Thyroid gland (tissue), 4 donors: Measurements from ENCODE around the gene CCDC196. TPM values are rescaled to one million over a fixed set of nuclear protein-coding genes. Genes with fewer than 3 reads are reported as not detected.

Experiments used
- DNase-seq, 2 donors: peaks; one replicate each; pipeline ENCODE4 v3.0.0-alpha.2; 2019
- H3K27ac ChIP-seq, 3 donors: fragments of 200-600 bp; sonication (generic); 1 replicate in 2 of 3; 2 replicates in 1 of 3; pipeline ENCODE4 v1.5.1; 2016 to 2019; ENCODE audit warnings: mild to moderate bottlenecking in 1 of 3, moderate library complexity in 1 of 3
- H3K27me3 ChIP-seq: fragments of 200-600 bp; sonication (generic); one replicate; pipeline ENCODE4 v1.5.1; 2019
- H3K36me3 ChIP-seq, 2 donors: fragments of 200-600 bp; sonication (generic); one replicate each; pipeline ENCODE4 v1.5.1; 2016 to 2019
- H3K4me1 ChIP-seq, 2 donors: fragments of 200-600 bp; sonication (generic); one replicate each; pipeline ENCODE4 v1.5.1; 2017 to 2019
- H3K4me3 ChIP-seq, 3 donors: fragments of 200-600 bp; sonication (generic); replicated peaks in 1 of 3; 1 replicate in 2 of 3; 2 replicates in 1 of 3; pipeline ENCODE4 v1.5.1; 2016; ENCODE audit warnings: mild to moderate bottlenecking in 1 of 3
- H3K9me3 ChIP-seq: fragments of 200-600 bp; sonication (generic); one replicate; pipeline ENCODE4 v1.5.1; 2017
- CTCF ChIP-seq, 6 experiments: fragments of 200-600 bp in 3 of 6; fragments of 450-650 bp in 3 of 6; sonication (generic) in 3 of 6; IDR thresholded peaks; one replicate each; pipeline ENCODE4 v1.5.1; 2016 to 2019; ENCODE audit warnings: antibody characterized with exemption in 6 of 6, mild to moderate bottlenecking in 2 of 6, inconsistent platforms in 1 of 6, moderate library complexity in 1 of 6
- POLR2A ChIP-seq, 2 donors: fragments of 450-650 bp; IDR thresholded peaks; one replicate each; pipeline ENCODE4 v1.6.1; 2017; ENCODE audit warnings: antibody characterized with exemption in 2 of 2, mild to moderate bottlenecking in 2 of 2, moderate library complexity in 1 of 2
- WGBS, 2 donors: methylation state at CpG; one replicate each; pipeline ENCODE4 v1.1.5; 2017; 5-methylcytosine and 5-hydroxymethylcytosine counted together
- intact Hi-C: fragments of 100-400 bp; cut with DNase I; formaldehyde crosslinking; loops from one replicate; pipeline ENCODE4 v1.15.1; 2023
- total RNA-seq, 4 donors: library from RNA; depleted of rRNA; stranded (reverse); fragments of >200 nt; gene quantifications; one replicate each; pipeline ENCODE4 v1.2.3, GENCODE V29; 2016

The CCDC196 gene
- total RNA-seq, 4 donors from 2014 or later: not detected

DNA sequence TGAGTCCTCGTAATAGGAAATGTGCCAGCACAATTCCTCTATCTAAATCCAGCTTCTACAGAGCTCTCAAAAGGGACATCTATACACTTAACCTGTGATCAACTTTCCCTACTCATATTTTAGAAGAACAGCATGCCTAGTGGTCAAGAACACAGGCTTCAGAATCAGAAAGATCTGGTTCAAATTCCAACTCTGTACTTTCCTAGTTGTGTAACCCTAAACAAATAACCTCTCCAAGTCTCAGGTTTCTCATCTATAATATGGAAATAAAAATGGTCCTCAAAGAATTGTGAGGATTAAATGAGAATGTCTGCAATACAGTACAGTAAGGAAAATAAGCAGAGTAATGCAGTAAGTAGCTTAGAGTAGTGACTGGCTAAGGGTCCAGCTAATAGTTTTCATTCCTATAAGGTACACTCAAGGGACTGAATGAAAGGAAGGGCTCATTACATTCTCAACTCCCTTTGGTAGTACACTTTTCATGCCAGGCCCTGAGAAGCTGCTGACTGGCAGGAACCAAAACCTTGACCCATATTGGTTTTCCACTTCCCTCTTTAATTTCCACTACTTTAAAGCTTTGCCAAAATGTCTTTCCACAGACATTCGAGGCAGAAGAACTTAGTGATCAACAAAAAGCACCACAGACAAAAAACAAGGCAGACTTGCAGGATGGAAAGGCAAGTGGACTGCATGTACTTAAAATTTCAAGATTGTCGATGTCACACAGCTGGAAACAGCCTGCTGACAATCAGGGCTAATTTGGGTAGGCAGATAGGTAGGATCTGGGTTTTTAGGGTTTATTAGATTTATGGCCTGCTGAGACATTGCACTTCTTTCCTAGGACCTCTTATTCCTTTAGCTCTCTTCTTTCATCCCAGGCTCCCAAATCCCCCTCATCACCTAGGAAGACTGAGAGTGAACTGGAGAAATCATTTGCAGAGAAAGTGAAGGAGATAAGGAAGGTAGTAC is 4.3 kb downstream of the CCDC196 start:
- TF ChIP-seq CTCF (IDR thresholded peaks at IDR 0.05) (no peak), POLR2A (IDR thresholded peaks at IDR 0.05) (no peak)

DNA sequence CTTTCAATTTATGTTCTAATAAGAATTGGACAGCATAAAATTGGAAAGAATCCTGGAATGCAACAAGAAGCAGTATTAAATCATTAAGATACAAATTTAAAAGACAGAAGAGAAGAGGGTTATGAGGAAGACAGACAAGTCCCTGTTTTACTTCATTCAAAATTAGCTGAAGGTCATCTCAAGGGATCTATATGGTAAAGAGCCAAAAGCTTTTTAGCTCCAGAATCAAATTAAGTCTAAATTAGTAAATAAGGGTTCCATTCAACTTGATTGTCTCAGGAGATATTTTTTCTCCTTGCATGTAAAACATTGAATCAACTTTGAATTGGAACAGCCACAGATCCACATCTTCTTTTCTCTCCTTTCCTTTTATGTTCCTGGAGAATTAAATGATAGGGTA is 7.6 kb downstream of the CCDC196 start:
- Histone ChIP-seq H3K4me1 (no peaks in the 10 kb centered on the region), H3K27ac (no peak overlapping the region), H3K9me3 (no peaks in the 10 kb centered on the region), H3K4me3 (no peak overlapping the region), H3K27me3 (no peaks in the 10 kb centered on the region), H3K36me3 (no peaks in the 10 kb centered on the region)
- no peak for DNase-seq
- intact Hi-C loops: loop anchor here (10.0 kb wide), 1 partner anchor 71 kb away; no protein-coding TSS in a partner anchor
- no peak for TF ChIP-seq CTCF (IDR thresholded peaks at IDR 0.05)

More for the DNA sequence above, 4.3 kb downstream of the CCDC196 start:
- intact Hi-C loops: loop anchor here (10.0 kb wide), 1 partner anchor 74 kb away; no protein-coding TSS in a partner anchor
- no peak for DNase-seq
- H3K4me3 ChIP-seq: no peak overlapping the region
- H3K36me3 ChIP-seq: no peaks in the 10 kb centered on the region
- no peak overlapping the region for H3K27ac ChIP-seq
- 78 to 82% methylated on average over 3 of the region's 3 CpGs for WGBS, 2 donors
- no peaks in the 10 kb centered on the region for H3K4me1 ChIP-seq
- no peaks in the 10 kb centered on the region for H3K9me3 ChIP-seq
- no peaks in the 10 kb centered on the region for H3K27me3 ChIP-seq

DNA sequence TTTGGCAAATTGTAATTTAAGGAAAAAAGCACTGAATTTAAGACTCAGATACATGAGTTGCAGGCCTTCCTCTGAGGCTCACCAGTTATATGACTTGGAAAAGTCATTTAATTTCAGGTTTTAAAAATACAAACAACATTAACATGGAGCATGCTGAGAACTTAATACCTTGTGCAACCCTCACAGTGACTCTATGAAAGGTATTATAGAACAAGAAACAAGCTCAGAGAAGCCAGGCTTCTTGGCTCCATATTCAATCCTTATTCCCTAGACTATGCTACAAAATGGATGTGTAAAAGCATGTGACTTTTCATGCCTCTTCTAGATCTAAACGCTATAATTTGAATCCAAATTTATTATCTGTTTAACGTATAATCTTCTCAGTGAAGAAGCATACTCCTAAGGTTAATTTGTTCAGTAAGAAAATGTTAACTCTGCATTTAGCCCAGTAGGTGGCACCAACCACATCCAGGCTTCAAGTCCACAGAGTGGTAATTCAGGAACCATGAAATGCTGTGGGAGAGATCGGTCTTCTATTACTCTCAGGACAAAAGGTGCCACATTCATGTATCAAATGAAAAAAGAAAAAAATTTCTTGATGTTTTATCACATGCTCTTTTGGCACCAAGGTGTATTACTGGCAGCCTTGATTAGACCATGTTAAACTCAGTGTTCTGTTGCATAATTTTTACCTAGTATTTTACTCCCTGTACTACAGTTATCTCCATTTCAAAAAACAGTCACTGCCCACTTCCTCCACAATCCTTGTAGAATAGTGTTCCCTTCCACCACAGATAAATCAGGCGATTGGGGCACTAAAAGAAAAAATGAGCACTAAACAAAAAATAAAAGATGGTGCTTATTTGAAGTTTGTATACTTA is 9.3 kb downstream of the CCDC196 start:
- Histone ChIP-seq H3K27me3 (no peaks in the 10 kb centered on the region), H3K4me1 (no peaks in the 10 kb centered on the region), H3K4me3 (no peak overlapping the region), H3K9me3 (no peaks in the 10 kb centered on the region), H3K36me3 (no peaks in the 10 kb centered on the region), H3K27ac (peak overlapping the region in 1 of 3 donors; percentile 56)
- DNase-seq: peak; percentile 50 to 51
- 4 to 6% methylated on average over 4 of the region's 4 CpGs for WGBS, 2 donors
- TF ChIP-seq CTCF (IDR thresholded peaks at IDR 0.05) (peak; percentile 54 to 79 (median 75)), POLR2A (IDR thresholded peaks at IDR 0.05) (no peak)
- intact Hi-C loops: loop anchor here (10.0 kb wide), 1 partner anchor 69 kb away; no protein-coding TSS in a partner anchor

DNA sequence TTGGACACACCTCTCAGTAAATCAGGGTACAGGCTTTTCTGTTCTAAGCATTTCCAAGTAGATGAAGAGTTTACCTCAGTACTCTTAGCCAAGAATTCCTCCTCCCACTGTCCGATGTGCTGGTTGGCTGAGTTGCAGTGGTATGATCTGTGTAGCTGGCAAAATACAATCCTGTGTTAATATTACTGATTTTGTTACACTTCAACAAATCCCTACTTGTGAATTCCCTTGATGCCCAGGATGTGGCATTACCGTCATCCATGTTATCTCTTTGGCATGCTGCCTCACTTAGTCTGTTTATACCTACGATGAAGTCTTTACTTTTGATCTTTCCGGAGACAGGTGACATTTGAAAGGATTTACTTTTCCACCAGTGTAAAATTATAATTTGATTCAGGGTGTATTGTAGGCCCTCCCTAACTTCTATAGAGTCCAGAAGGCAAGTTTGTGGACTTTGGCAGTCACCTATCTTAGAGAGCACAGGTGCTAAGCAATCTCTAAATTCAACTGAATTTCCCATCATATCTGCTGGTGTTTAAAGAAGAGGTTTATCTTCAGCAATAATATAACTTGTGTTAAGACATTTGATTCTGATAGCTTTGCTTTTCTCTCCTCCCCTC is 10.1 kb downstream of the CCDC196 start:
- H3K27me3 ChIP-seq: no peaks in the 10 kb centered on the region
- 51 to 60% methylated on average over 4 of the region's 4 CpGs for WGBS, 2 donors
- H3K9me3 ChIP-seq: no peaks in the 10 kb centered on the region
- DNase-seq: peak; percentile 13 to 19
- no peaks in the 10 kb centered on the region for H3K4me1 ChIP-seq
- intact Hi-C loops: loop anchor here (10.0 kb wide), 1 partner anchor 69 kb away; no protein-coding TSS in a partner anchor
- TF ChIP-seq POLR2A (IDR thresholded peaks at IDR 0.05): no peak
- TF ChIP-seq CTCF (IDR thresholded peaks at IDR 0.05): no peak
- no peaks in the 10 kb centered on the region for H3K36me3 ChIP-seq
- no peak overlapping the region for H3K4me3 ChIP-seq
- H3K27ac ChIP-seq: peak overlapping the region in 1 of 3 donors; percentile 56
